GM21381 (cell line): ENCODE results near the gene RFC3.
"Not testable (repeated sequence)": the region's sequence is repeated elsewhere in the genome, so short reads cannot be mapped to it uniquely, and the experiment has no call there.

Experiments
- ATAC-seq: cut with Tn5 transposase; IDR thresholded peaks from one replicate; pipeline ENCODE4 v1.9.1; 2021; ENCODE audit warnings: mild to moderate bottlenecking, moderate library complexity; ENCODE audit not compliant: unreplicated experiment

RFC3 gene

GRCh38 chr13:33806470-33807248 lies 11.3 kb upstream of the RFC3 start:
- no peak for ATAC-seq

- ATAC-seq: not testable (repeated sequence)
Observed at GRCh38 chr13:33812829-33813228, 5.1 kb upstream of the RFC3 start.

- ATAC-seq: no peak
Observed at GRCh38 chr13:33815011-33815550, 2.9 kb upstream of the RFC3 start.

GRCh38 chr13:33816912-33817311 lies 1.0 kb upstream of the RFC3 start:
- no peak for ATAC-seq

GRCh38 chr13:33817513-33817900 lies 442 bp upstream of the RFC3 start:
- ATAC-seq: no peak

- ATAC-seq: no peak
Observed at GRCh38 chr13:33825083-33825482, 7.1 kb downstream of the RFC3 start.

GRCh38 chr13:33827139-33827538 lies 9.2 kb downstream of the RFC3 start:
- ATAC-seq: no peak

- ATAC-seq: no peak
Observed at GRCh38 chr13:33828431-33829129, 10.6 kb downstream of the RFC3 start.

- no peak for ATAC-seq
Observed at GRCh38 chr13:33832872-33833271, 14.9 kb downstream of the RFC3 start.

GRCh38 chr13:33838647-33839046 lies 20.7 kb downstream of the RFC3 start:
- no peak for ATAC-seq

- ATAC-seq: no peak
Observed at GRCh38 chr13:33840402-33840801, 22.5 kb downstream of the RFC3 start.

GRCh38 chr13:33842207-33842606 lies 24.3 kb downstream of the RFC3 start:
- no peak for ATAC-seq

- ATAC-seq: no peak
Observed at GRCh38 chr13:33842986-33843385, 25.0 kb downstream of the RFC3 start.

GRCh38 chr13:33845572-33846302 lies 27.8 kb downstream of the RFC3 start:
- no peak for ATAC-seq

GRCh38 chr13:33846303-33847062 lies 28.5 kb downstream of the RFC3 start:
- ATAC-seq: no peak

- no peak for ATAC-seq
Observed at GRCh38 chr13:33849211-33849610, 31.3 kb downstream of the RFC3 start.

GRCh38 chr13:33855371-33855895 lies 37.5 kb downstream of the RFC3 start:
- no peak for ATAC-seq

GRCh38 chr13:33859691-33860303 lies 41.8 kb downstream of the RFC3 start:
- no peak for ATAC-seq

GRCh38 chr13:33860526-33860925 lies 42.6 kb downstream of the RFC3 start:
- ATAC-seq: no peak

- no peak for ATAC-seq
Observed at GRCh38 chr13:33862016-33862415, 44.1 kb downstream of the RFC3 start.
